NB4 (cell line): Measurements from ENCODE around the gene USH2A.

Experiments used
- CTCF ChIP-seq: IDR thresholded peaks from one replicate; pipeline ENCODE4 v1.5.1; 2012; ENCODE audit warnings: low read depth, low read length
- POLR2A ChIP-seq: IDR thresholded peaks from 2 replicates; pipeline ENCODE4 v1.6.1; 2011; ENCODE audit warnings: mild to moderate bottlenecking; ENCODE audit not compliant: insufficient read length; ENCODE audit errors: extremely low read depth
- TF ChIP-seq, protein P1 (sequence below): IDR thresholded peaks from 2 replicates; pipeline ENCODE4 v1.6.1; 2011; ENCODE audit warnings: low read depth, low read length

GRCh38 chr1:216422821-216423520 lies at the start of gene USH2A:
- no peak for TF ChIP-seq POLR2A
- TF ChIP-seq CTCF: no peak
- TF ChIP-seq, protein P1, sequence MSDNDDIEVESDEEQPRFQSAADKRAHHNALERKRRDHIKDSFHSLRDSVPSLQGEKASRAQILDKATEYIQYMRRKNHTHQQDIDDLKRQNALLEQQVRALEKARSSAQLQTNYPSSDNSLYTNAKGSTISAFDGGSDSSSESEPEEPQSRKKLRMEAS: no peak
